ENCODE measurements around the gene IFIT1.
"Not testable (repeated sequence)": the region's sequence is repeated elsewhere in the genome, so short reads cannot be mapped to it uniquely, and the experiment has no call there.

GRCh38 chr10:89350631-89351315 lies 41.6 kb upstream of the IFIT1 start:
- TF ChIP-seq CTCF, EP300, POLR2A, POLR2AphosphoS5 (IDR thresholded peaks at IDR 0.05): not testable (repeated sequence)

Measured in suprapubic skin (tissue), 4 donors.